ENCODE results near the gene SKIDA1.

- TF ChIP-seq, protein P1, sequence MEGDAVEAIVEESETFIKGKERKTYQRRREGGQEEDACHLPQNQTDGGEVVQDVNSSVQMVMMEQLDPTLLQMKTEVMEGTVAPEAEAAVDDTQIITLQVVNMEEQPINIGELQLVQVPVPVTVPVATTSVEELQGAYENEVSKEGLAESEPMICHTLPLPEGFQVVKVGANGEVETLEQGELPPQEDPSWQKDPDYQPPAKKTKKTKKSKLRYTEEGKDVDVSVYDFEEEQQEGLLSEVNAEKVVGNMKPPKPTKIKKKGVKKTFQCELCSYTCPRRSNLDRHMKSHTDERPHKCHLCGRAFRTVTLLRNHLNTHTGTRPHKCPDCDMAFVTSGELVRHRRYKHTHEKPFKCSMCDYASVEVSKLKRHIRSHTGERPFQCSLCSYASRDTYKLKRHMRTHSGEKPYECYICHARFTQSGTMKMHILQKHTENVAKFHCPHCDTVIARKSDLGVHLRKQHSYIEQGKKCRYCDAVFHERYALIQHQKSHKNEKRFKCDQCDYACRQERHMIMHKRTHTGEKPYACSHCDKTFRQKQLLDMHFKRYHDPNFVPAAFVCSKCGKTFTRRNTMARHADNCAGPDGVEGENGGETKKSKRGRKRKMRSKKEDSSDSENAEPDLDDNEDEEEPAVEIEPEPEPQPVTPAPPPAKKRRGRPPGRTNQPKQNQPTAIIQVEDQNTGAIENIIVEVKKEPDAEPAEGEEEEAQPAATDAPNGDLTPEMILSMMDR (conservative IDR thresholded peaks at IDR 0.05 in 1 of 2, IDR thresholded peaks at IDR 0.05 in 1 of 2; ENCODE audit: low read depth in 1 of 2, low read length in 2 of 2) = no peak
- no peak for TF ChIP-seq EZH2 (IDR thresholded peaks at IDR 0.05; ENCODE audit: low read length, missing control alignments)
These were observed 37.9 kb downstream of the SKIDA1 start for GRCh38 chr10:21487416-21488180.
